ENCODE data around the gene PRM2.
A peak's percentile ranks its signal among the peaks of the same experiment; 100 is the strongest.
"Not testable (repeated sequence)": the region's sequence is repeated elsewhere in the genome, so short reads cannot be mapped to it uniquely, and the experiment has no call there.

Gene PRM2

DNA sequence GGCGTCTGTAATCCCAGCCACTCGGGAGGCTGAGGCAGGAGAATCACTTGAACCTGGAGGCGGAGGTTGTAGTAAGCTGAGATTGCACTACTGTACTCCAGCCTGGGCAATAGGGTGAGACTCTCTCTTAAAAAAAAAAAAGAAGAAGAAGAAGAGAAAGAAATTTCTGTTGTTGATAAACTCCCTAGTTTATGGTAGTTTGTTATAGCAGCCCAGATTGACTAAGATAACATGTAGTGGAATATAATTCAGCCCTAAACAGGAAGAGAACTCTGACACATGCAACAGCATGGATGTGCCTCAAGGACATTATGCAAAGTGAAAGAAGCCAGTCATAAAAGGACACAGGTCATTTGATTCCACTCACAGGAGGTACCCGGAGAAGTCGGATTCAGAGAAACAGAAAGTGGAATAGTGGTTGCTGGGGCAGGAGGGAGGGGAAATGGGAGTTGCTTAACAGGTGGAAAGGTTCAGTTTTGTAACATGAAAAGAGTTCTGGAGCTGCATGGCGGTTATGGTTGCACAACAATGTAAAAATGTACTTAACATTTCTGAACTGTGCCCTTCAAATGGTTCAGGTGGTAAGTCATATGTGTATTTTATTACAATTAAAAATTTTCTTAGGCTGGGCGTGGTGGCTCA is 30.8 kb upstream of the PRM2 start:
- DNase-seq = no peak

GRCh38 chr16:11306381-11306780 is 30.1 kb upstream of the PRM2 start:
- DNase-seq = no peak

DNA sequence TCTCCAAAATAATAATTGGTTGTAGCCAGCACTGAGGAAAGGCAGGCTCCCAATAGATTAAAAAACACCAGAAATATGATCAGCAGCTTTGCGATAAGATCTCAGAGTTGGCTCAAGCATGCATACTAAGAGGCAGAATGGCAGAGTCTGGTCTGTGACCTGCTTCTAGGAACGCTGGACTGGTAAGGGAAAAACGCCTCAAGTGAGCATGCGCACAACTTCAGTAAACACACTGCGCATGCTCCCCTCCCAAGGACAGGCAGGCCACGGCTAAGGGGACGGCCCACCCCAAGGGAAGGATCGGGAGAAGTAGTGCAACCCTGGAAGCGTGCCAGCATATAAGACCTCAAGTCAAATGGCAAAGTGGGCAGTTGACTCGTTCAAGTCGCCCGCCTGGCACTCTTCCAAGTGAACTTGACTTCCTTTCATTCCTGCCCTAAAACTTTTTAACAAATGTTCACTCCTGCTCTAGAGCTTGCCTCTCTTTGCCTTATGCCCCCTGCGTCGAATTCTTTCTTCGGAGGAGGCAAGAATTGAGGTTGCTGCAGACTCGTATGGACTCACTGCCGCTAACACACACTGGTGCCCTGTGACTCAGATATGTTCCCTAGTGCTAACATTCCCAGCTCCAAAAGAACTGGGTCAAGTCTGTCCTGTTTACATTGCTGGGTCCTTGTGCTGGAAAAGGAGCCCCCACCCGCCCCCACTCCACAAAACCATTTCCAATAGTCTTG is 27.3 kb upstream of the PRM2 start:
- DNase-seq = no peak

DNA sequence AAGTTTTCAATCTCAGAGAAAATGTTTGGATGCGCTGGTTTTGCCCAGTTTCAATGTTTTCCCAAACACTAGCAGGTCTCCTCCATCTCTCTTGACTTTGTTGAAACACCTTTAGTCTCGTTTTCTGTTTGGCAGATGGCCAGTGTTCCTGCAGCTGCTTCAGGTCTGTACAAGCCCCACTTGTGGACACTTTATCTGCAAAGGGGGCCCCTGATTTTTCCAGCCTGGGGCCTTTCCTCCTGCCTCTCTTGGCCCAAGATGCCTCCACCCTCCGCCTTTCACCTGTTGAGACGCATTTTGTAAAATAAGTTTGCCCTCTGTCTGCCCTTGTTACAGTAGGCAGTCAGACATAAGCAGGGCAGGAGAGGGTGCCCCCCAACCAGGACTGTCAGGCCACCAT is 26.7 kb upstream of the PRM2 start:
- DNase-seq = no peak

GRCh38 chr16:11301645-11302501 is 25.6 kb upstream of the PRM2 start:
- DNase-seq = no peak

GRCh38 chr16:11300560-11300892 is 24.2 kb upstream of the PRM2 start:
- no peak for DNase-seq

GRCh38 chr16:11299865-11300559 is 23.7 kb upstream of the PRM2 start:
- DNase-seq = no peak

- not testable (repeated sequence) for DNase-seq
Observed at GRCh38 chr16:11298950-11299547, 22.8 kb upstream of the PRM2 start.

DNA sequence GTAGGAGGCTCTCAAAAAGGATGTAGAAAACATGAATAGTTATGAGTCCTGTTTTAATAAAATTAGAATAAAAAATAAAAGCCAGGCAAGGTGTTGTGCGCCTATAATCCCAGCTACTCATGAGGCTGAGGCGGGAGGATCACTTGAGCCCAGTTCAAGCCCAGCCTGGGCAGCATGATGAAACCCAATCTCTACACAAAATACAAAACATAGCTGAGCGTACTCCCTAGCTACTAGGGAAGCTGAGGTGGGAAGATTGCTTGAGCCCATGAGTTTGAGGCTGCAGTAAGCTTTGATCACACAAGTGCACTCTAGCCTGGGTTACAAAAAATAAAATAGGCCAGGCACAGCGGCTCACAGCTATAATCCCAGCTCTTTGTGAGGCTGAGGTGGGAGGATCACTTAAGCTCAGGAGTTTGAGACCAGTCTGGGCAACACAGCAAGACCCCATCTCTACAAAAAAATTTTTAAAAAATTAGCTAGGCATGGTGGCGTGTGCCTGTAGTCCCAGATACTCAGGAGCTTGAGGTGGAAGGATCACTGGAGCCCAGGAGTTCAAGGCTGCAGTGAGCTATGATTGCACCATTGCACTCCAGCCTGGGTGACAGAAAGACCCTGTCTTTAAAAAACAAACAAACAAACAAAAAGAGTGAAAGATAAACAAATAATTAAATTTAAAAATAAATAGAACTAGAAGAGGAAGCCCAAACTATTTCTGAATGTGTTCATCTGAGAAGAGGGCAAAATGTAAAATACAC is 22.0 kb upstream of the PRM2 start:
- no peak for DNase-seq

DNA sequence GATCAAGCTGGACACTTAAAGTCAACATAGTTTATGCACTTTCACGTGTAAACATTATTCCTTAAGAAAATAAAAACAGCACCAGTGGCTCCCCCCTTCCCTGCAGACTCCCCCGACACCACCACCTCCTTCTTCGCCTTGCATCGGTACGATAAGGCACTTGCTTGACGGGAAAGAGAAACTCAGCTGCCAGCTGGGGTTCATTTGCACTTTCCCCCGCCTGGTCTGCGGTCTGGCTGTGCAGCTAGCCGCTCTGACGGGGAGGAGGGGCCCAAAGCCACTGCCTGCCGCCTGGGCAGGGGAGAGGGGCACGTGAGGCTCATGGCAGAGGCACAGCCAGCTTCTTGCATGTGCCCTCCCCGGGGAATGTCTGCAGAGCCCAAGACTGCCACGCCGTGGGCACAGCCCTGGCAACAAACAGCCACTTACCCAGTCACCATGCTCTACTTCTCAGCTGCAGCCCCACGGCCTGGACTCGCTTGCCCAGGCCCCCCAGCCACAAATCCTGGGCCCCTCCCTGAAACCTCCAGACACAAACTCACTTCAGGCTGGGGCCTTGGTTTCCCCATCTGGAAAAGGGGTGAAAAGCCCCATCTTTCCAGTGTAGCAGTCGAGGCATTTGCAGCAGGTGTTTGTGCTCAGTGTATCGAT is 21.3 kb upstream of the PRM2 start:
- peak; percentile 56 for DNase-seq

GRCh38 chr16:11296706-11297491 is 20.6 kb upstream of the PRM2 start:
- DNase-seq = no peak

- DNase-seq = no peak
Observed at GRCh38 chr16:11296351-11296705, 20.0 kb upstream of the PRM2 start.

- no peak for DNase-seq
Observed at GRCh38 chr16:11295672-11296071, 19.4 kb upstream of the PRM2 start.

DNA sequence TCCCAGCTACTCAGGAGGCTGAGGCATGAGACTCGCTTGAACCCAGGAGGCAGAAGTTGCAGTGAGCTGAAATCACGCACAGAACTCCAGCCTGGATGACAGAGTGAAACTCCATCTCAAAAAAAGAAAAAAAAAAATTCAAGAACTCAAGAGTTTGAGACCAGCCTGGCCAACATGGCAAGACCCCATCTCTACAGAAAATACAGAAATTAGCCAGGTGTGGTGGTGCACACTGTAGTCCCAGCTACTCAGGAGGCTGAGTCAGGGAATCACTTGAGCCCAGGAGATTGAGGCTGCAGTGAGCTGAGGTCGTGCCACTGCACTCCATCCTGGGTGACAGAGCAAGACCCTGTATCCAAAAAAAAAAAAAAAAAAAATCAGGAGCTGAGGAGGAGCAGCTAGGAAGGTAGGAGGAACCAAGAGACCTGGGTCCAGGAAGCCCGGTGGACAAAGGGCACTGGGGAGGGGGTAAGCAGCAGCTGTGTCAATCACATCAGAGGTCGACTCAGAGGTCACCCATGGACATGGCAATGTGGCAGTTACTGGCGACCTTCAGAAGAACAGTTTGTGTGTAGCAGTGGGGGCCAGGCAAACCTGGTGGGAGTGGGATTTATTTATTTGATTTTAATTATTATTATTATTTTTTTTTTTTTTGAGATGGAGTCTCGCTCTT is 15.9 kb upstream of the PRM2 start:
- DNase-seq = no peak

DNA sequence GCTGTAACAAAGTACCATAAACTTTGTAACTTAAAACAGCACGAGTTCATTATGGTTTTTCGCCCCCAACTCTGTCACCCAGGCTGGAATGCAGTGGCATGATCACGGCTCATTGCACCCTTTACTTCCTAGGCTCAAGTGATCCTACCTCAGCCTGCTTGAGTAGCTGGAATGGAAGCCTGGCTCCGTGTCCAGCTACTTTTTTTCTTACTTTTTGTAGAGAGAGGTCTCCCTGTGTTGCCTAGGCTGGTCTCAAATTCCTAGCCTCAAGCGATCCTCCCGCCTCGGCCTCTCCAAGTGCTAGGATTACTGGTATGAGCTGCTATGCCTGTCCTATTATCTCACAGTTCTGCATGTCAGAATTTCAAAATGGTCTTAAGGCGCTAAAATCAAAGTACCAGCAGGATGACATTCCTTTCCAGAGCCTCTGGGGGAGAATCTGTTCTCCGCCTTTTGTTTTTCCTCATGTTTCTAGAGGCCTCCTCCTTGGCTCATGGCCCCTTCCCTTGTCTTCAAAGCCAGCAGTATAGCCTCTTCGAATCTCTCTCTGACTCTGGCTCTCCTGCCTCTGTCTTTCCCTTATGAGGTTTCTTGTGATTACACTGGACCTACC is 14.9 kb upstream of the PRM2 start:
- DNase-seq = no peak

DNA sequence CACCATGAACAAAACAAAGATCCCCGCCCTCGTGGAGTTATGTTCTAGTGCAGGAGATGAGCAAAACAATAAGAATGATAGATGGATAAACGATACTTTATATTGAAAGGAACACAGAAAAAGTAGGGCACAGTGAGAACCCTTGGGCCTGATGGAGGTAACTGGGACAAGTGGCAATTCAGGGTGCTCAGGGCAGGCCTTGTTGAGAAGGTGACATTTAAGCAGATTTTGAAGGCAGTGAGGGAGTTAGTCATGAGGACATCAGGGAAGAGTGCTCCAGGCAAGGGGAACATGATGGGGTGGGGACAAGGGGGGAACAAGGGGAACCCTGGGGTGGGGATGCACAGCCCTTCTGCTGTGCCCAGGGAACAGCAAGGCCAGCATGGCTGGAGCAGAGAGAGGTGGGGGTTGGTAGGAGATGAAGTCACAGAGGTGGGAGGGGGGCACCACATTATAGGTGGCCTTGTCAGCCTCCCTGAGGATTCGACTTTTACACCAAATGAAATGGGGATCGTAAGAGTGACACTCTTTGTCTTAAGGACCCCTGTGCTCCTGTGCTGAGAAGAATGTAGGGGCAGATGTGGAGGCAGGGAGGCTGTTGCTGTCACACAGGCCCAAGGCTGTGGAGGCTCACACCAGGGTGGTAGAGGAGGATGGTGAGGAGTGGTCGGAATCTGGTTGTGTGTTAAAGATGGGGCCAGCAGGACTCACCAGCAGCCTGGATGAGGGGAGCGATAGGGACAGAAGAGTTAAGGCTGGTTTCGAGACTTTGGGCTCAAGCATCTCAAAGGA is 14.0 kb upstream of the PRM2 start:
- DNase-seq = no peak

- DNase-seq = not testable (repeated sequence)
Observed at GRCh38 chr16:11289696-11290095, 13.4 kb upstream of the PRM2 start.

- DNase-seq = no peak
Observed at GRCh38 chr16:11289202-11289601, 12.9 kb upstream of the PRM2 start.

GRCh38 chr16:11285842-11286241 is 9.6 kb upstream of the PRM2 start:
- DNase-seq = no peak

Measured in stimulated activated CD4-positive, alpha-beta T cell treated with anti-CD3 and anti-CD28 coated beads, Interleukin-4, amount 100 ng/mL, for 1 hour (primary cell).